T-helper 2 cell treated with Interferon-gamma antibody and Interleukin-4, amounts not matched to agents 100 ng/mL and 5 ng/mL, for 36 hours (primary cell): ENCODE results near the gene TRAK1. TPM values are rescaled to one million over a fixed set of nuclear protein-coding genes. Genes with fewer than 3 reads are reported as not detected.

Experiments
- intact Hi-C: fragments of 100-400 bp; cut with micrococcal nuclease; formaldehyde crosslinking; loops from one replicate; pipeline ENCODE4 v1.15.1; 2023
- total RNA-seq: library from RNA; stranded (reverse); gene quantifications from 2 replicates; pipeline ENCODE4 v1.2.3, GENCODE V29; 2022

The TRAK1 gene
- total RNA-seq, 1 donor from 2014 or later: 27.6 TPM

- intact Hi-C loops: loop anchor here (10.0 kb wide), 1 partner anchor 137 kb away; no protein-coding TSS in a partner anchor
Observed at GRCh38 chr3:42151596-42152168, 60.5 kb downstream of the TRAK1 start.

GRCh38 chr3:42152193-42152592, 61.0 kb downstream of the TRAK1 start:
- intact Hi-C loops: loop anchor here (10.0 kb wide), 1 partner anchor 137 kb away; no protein-coding TSS in a partner anchor

DNA sequence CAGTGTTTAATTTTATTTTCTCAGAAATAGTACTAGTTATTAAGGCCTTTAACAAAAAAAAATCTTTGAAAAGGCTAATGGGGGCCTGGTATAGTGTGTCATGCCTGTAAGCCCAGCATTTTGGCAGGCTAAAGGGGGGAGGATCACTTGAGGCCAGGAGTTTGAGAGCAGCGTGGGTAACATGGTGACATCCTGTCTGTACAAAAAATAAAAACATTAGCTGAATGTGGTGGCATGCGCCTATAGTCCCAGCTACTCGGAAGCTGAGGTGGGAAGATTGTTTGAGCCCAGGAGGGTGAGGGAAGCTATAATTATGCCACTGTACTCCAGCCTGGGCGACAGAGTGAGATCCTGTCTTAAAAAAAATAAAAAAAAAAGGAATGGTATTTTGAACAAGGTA, 61.9 kb downstream of the TRAK1 start:
- intact Hi-C loops: loop anchor here (10.0 kb wide), 1 partner anchor 138 kb away; no protein-coding TSS in a partner anchor

GRCh38 chr3:42157540-42158538, 66.7 kb downstream of the TRAK1 start:
- intact Hi-C loops: loop anchor here (10.0 kb wide), 1 partner anchor 143 kb away; no protein-coding TSS in a partner anchor

- intact Hi-C loops: loop anchor here (10.0 kb wide), 1 partner anchor 144 kb away; no protein-coding TSS in a partner anchor
Observed at GRCh38 chr3:42159147-42159546, 68.0 kb downstream of the TRAK1 start.

DNA sequence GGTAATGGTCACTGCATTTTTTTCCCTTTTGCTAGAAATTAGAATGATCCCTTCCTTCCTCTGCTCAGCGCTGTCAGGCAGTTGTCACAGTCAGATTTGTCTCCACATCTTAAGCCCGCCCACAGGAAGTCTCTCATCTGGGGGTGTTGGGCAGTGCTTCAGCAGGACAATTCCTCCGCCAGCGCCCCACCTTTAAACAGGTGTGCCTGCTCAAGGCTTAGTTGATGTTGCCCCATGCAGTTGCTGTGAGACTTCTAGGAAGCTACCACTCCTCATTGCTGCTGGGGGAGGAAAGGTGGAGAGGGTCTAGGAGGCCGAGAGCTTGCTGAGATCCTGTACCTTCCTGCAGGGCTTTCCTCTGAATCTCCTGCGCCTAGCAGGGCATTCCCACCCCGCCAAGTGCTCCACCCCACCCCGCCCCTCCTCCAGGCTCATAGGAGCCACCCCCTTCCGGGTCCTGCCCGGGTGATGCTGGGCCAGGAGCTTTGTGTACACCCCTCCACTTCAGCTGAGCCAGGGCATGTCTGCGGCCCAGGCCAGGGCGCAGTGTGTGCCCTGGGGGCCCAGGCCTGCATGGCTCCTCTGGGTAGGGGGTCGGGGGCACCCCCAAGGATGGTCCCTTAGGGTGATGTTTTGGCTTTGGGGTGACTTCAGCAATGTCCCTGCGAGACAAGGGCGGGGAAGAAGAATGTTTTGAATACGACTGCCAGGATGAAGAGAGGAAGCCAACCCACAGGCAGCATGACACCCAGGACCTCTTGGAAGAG, 68.7 kb downstream of the TRAK1 start:
- intact Hi-C loops: loop anchor here (10.0 kb wide), 1 partner anchor 145 kb away; no protein-coding TSS in a partner anchor

- intact Hi-C loops: no loop called here
Observed at GRCh38 chr3:42161050-42161935, 70.1 kb downstream of the TRAK1 start.

DNA sequence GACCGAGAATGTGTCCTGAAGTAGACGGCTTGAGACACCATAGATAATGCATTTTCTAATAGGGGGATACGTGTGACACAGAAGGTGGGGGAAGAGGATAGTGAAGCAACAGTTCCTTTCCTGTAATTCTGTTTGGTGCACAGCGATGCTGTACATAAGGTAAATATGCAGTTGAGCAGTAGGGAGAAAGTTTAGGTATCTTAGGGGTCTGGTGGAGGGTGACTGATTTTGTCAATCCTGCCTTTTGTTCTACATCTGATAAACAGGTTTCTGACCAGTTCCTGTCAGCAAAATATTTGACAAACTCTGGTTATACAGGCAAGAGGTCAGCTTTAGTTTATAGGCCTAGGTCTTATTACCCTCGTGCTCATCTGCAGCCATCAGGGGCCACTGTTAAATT, 71.3 kb downstream of the TRAK1 start:
- intact Hi-C loops: no loop called here

DNA sequence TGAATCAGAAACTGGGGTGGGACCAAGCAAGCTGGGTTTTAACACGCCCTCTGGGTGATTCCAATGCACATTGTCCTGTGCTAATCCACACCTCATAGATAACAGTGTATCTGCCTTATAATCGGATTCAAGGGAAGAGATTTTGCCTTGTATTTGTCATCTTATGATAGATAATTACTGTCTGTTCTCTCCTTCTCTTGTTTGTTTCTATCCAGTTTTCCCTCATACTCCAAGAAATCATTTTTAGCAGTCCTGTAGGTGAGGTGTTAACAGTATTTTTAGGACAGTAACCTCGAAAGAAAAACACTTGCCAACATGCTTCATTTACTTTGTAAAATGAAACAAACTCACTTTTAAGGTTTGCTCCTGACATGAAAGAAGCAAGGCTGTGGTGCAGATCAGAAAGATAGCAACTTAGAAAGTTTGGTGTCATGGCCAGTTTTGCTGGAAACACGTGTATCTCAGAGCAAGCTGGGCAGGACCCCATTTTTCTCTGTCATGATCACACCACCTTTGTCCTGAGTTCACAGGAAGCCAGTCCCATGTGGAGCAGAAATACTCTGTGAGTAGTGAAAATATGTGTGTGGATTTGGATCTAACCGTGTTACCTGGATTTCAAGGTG, 72.6 kb downstream of the TRAK1 start:
- intact Hi-C loops: no loop called here

- intact Hi-C loops: no loop called here
Observed at GRCh38 chr3:42164656-42165055, 73.5 kb downstream of the TRAK1 start.

DNA sequence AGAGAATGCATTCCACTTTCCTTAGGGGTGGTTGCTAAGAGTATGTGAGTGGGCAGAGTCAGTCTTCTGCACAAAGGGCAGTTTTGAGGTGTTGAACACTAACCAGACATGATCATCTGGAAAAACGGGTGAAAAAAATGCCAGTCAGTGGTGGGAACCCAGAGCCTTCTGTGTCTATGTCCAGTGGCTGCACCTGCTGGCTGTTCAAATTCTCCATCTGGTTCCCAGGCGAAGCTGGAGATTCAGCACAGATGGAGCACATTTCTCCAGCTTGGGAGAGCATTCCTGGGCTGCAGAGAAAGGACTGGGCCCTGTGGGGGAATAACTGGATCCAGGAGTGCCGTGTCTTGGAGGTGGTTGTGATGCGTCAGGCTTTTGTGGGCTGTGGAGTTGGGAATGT, 74.1 kb downstream of the TRAK1 start:
- intact Hi-C loops: no loop called here

- intact Hi-C loops: no loop called here
Observed at GRCh38 chr3:42166214-42166613, 75.1 kb downstream of the TRAK1 start.

DNA sequence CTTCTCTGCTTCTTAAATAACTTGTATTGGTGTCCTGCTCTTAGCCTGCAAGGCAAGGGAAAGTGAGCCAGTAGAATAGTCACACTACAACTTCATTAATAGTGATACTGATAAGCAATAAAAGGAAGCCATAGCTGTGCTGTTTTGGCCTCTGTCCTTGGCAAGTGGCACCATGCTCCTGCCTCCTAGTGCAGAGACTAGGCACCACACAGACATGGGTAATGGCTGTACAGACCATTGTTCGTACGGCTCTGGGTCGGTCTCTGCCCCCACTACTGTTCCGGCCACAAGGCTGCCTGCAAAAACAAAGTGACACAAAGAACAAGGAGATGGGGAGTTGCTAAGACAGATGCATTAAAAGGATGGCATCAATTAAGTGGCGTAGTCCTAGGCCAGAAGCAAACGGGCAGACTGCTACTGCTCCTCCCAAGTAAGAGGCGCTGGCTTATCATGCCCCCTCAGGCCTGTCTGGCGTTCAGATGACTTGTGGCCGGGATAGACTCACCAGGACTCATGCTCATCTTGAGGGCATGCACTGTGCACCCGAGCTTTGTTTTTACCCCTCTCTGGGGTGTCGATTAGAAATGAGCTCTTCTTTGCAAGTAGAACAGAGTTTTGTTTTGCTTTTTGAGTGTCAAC, 75.6 kb downstream of the TRAK1 start:
- intact Hi-C loops: no loop called here

- intact Hi-C loops: no loop called here
Observed at GRCh38 chr3:42169579-42170120, 78.5 kb downstream of the TRAK1 start.

DNA sequence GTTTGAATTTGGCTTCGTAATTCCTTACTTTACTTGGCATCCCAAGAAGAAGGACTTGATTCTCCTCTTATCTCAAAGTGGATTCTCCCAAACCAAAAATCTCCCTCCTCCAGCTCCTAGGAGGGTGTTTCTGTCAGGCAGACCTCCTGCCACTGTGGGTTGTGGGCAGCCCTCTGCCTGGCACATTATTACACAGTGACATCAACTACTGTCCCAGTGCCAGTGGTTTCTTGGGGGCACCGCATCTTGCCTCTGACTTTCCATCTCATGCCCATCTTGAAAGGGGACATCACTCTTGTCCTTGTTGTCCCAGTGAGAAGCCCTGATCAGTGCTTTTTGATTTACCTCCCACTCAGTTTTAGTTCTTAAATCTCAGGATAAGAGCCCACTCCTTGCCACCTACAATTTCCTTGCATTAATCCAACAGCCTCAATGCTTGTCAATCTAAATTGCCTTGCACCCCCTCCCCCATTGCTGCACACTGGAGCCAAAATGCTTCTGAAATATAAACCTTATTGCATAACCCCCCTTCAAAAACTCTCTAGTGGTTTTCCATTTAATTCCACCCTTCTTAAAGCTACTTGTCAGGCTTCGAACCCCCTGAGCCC, 81.0 kb downstream of the TRAK1 start:
- intact Hi-C loops: no loop called here

DNA sequence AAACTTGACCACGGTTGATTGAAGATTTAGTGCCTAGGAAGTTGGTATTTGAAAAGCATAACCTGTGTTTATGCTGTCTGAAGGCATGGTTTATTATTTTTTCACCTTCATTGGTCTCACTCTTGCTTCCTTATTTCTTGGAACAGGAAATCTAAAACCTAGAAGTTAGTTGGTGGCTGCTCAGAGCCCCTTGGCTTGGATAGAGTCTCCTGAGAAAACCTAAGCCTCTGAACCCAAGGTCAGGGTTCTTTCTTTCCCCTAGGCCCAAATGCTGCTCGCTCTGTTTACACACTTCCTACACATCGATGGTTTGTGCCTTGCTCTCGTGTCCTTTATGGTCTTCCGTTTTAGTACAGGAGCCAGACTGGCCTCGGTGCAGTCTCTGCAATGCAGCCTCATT, 82.2 kb downstream of the TRAK1 start:
- intact Hi-C loops: no loop called here

- intact Hi-C loops: no loop called here
Observed at GRCh38 chr3:42174679-42175385, 83.7 kb downstream of the TRAK1 start.
